ENCODE data around the gene NAA16.

Gene NAA16

DNA sequence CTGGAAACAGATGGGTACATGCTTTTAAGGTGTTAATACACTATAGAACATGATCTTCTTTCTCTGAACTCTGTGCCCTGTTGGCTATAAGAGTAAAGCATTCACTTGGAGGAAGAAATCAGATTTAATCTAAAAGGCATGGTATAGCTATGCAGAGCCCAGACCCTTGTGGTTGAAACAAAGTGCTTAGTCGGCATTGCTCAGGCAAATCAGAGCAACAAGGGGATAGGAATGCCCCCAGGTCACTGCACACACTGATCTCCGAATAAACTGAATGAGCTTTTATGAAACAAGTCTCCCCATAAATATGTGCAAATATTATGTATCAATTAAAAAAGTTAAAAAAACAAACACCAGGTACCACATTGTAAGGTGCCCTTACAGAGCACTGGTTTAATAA is 94.3 kb downstream of the NAA16 start:
- no peak overlapping the region for H3K4me3 ChIP-seq (replicated peaks; ENCODE audit: low read depth, low read length)
- TF ChIP-seq, protein P1, sequence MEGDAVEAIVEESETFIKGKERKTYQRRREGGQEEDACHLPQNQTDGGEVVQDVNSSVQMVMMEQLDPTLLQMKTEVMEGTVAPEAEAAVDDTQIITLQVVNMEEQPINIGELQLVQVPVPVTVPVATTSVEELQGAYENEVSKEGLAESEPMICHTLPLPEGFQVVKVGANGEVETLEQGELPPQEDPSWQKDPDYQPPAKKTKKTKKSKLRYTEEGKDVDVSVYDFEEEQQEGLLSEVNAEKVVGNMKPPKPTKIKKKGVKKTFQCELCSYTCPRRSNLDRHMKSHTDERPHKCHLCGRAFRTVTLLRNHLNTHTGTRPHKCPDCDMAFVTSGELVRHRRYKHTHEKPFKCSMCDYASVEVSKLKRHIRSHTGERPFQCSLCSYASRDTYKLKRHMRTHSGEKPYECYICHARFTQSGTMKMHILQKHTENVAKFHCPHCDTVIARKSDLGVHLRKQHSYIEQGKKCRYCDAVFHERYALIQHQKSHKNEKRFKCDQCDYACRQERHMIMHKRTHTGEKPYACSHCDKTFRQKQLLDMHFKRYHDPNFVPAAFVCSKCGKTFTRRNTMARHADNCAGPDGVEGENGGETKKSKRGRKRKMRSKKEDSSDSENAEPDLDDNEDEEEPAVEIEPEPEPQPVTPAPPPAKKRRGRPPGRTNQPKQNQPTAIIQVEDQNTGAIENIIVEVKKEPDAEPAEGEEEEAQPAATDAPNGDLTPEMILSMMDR (IDR thresholded peaks at IDR 0.05; ENCODE audit: insufficient read depth, low read length, poor library complexity, severe bottlenecking), result no peak
- no peak for DNase-seq (ENCODE audit: extremely low read depth, insufficient read length)
- H3K36me3 ChIP-seq (ENCODE audit: control insufficient read depth, insufficient read depth, low read length), result no peaks in the 10 kb centered on the region
- H3K27me3 ChIP-seq (replicated peaks; ENCODE audit: control insufficient read depth, insufficient read depth, low read length), result no peaks in the 10 kb centered on the region

DNA sequence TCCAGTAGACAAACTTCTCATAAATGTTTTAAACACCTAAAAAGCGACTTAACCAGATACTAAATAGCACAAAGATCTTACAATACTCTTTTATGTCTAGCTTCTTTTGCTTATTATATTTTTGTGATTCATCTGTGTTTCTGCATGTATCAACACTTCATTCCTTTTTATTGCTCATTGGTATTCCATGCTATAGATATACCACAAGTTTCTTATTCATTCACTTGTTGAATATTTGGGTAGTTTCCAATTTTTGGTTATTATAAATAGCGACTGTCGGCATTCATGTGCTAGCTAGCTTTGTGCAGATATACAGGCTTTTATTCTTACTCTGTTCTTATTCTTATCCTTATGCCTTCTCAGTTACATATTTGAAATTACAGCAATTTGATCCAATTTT is 96.3 kb downstream of the NAA16 start:
- Histone ChIP-seq H3K36me3 (ENCODE audit: control insufficient read depth, insufficient read depth, low read length) (no peaks in the 10 kb centered on the region), H3K27me3 (replicated peaks; ENCODE audit: control insufficient read depth, insufficient read depth, low read length) (no peaks in the 10 kb centered on the region), H3K4me3 (replicated peaks; ENCODE audit: low read depth, low read length) (no peak overlapping the region)
- no peak for DNase-seq (ENCODE audit: extremely low read depth, insufficient read length)
- TF ChIP-seq, protein P1 (IDR thresholded peaks at IDR 0.05; ENCODE audit: insufficient read depth, low read length, poor library complexity, severe bottlenecking), result no peak

DNA sequence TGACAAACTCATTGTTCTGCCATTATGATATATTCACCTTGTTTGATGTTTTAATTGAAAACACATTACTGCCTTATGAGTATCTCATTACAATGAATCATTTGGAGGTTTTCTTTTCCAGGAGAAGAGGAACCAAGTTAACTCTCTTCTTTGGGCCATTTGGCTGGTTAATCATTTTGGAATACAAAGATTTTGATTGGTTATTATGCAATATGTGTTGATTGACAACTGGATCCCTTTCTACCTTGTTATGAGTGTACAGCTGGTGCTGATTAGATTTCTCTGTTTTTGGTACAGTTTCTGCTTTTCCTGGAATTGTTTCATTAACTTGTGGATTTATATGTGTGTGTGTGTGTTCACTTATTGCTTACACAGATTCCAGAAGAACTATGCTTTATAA is 97.1 kb downstream of the NAA16 start:
- no peaks in the 10 kb centered on the region for H3K27me3 ChIP-seq (replicated peaks; ENCODE audit: control insufficient read depth, insufficient read depth, low read length)
- no peak overlapping the region for H3K4me3 ChIP-seq (replicated peaks; ENCODE audit: low read depth, low read length)
- no peak for DNase-seq (ENCODE audit: extremely low read depth, insufficient read length)
- no peaks in the 10 kb centered on the region for H3K36me3 ChIP-seq (ENCODE audit: control insufficient read depth, insufficient read depth, low read length)
- TF ChIP-seq, protein P1 (IDR thresholded peaks at IDR 0.05; ENCODE audit: insufficient read depth, low read length, poor library complexity, severe bottlenecking), result no peak

DNA sequence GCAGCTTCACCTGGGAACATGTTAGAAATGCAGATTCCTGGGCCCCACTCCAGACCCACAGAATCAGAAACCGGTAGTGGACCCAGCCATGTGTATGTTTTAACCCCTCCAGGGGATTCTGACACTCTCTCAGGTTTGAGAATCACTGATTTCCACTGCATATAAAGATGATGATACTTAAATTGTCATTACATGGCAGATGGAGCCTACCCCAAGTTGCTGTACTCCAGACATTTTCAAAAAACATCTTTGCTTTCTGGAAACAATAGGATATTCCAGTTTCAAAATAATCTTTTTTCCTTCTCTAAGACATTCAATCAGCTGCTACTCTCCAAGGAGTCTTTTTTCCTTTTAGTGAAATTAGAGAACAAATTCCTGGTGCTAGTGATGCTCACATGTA is 97.7 kb downstream of the NAA16 start:
- DNase-seq (ENCODE audit: extremely low read depth, insufficient read length), result no peak
- H3K36me3 ChIP-seq (ENCODE audit: control insufficient read depth, insufficient read depth, low read length), result no peaks in the 10 kb centered on the region
- no peak overlapping the region for H3K4me3 ChIP-seq (replicated peaks; ENCODE audit: low read depth, low read length)
- TF ChIP-seq, protein P1 (IDR thresholded peaks at IDR 0.05; ENCODE audit: insufficient read depth, low read length, poor library complexity, severe bottlenecking), result no peak
- H3K27me3 ChIP-seq (replicated peaks; ENCODE audit: control insufficient read depth, insufficient read depth, low read length), result no peaks in the 10 kb centered on the region

DNA sequence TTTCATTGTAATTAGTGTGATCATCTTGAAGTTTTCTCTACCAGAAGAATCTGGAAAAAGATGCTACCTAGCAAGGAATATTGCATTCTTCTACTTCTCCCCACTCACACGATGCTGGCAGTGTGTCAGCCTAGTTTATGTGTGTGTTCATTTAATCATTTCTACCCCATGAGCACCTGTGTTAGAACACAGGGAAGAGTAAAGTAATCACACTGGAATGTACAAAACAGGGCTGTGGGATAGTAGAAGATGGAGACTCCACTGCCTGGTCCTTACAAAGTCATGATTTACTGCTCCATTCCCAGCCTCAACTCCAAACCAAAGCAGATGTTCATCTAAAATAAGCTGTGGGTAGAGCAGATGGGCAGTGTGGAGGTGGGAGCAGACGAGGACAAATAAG is 98.5 kb downstream of the NAA16 start:
- no peak overlapping the region for H3K4me3 ChIP-seq (replicated peaks; ENCODE audit: low read depth, low read length)
- no peaks in the 10 kb centered on the region for H3K27me3 ChIP-seq (replicated peaks; ENCODE audit: control insufficient read depth, insufficient read depth, low read length)
- no peaks in the 10 kb centered on the region for H3K36me3 ChIP-seq (ENCODE audit: control insufficient read depth, insufficient read depth, low read length)
- TF ChIP-seq, protein P1 (IDR thresholded peaks at IDR 0.05; ENCODE audit: insufficient read depth, low read length, poor library complexity, severe bottlenecking), result no peak
- no peak for DNase-seq (ENCODE audit: extremely low read depth, insufficient read length)

DNA sequence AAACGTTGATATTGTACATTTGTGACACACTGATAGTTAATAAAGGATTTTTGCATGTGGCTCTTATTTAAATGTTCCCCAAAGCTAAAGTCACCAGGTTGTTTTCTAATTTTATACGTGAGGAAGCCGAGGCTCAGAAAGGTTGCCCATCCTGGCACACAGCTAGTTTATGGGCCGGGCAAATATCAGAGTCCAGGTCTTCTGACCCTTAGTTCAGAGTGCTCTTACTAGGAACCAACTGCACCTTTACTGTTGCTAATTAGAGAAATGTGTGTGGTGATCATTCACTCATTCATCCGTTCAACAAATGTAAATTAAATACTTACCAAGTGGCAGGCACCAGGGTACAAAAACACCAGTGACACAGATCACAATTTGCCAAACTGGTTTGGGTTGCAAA is 100.0 kb downstream of the NAA16 start:
- Histone ChIP-seq H3K4me3 (replicated peaks; ENCODE audit: low read depth, low read length) (no peak overlapping the region), H3K27me3 (replicated peaks; ENCODE audit: control insufficient read depth, insufficient read depth, low read length) (no peaks in the 10 kb centered on the region), H3K36me3 (ENCODE audit: control insufficient read depth, insufficient read depth, low read length) (no peaks in the 10 kb centered on the region)
- no peak for DNase-seq (ENCODE audit: extremely low read depth, insufficient read length)
- TF ChIP-seq, protein P1 (IDR thresholded peaks at IDR 0.05; ENCODE audit: insufficient read depth, low read length, poor library complexity, severe bottlenecking), result no peak

Measured in GM06990 (cell line).